Measurements from ENCODE around the gene DLGAP1.

DNA sequence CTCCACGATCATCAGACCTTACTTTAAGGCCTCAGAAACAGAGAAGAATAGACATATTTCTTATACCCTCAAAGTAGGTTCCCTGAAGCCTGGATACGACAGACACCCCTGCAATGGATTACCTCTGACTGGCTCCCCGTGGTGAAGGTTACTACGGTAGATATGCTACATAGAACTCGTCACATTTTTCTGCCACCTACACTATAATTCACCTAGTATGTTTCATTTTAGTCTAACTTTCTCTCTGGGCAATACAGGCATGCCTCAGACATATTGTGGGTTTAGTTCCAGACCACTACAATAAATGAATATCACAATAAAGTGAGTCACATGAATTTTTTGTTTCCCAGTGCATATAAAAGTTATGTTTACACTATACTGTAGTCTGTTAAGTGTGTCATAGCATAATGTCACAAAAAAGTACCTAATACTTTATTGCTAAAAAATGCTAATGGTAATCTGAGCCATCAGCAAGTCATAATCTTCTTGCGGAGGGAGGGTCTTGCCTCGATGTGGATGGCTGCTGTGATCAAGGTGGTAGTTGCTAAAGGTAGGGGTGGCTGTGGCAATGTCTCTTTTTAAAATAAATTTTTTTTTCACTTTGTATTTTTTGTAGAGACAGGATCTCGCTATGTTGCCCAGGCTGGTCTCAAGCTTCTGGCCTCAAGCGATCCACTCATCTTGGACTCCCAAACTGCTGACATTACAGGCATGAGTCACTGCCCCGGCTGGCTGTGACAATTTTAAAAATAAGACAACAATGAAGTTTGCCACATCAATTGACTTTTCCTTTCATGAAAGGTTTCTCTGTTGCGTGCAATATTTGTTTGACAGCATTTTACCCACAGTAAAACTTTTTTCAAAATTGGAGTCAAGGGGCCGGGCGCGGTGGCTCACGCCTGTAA lies 940.5 kb downstream of the DLGAP1 start:
- no peak for TF ChIP-seq SMAD1 (CRISPR knock-in tag; IDR thresholded peaks at IDR 0.05; ENCODE audit: borderline replicate concordance, low read depth)
- TF ChIP-seq ATF4 (CRISPR knock-in tag; IDR thresholded peaks at IDR 0.05), result no peak
- no peak for TF ChIP-seq ZNF768 (CRISPR knock-in tag; IDR thresholded peaks at IDR 0.05)
- TF ChIP-seq DMAP1 (CRISPR knock-in tag; IDR thresholded peaks at IDR 0.05), result no peak
- no peak for TF ChIP-seq EHMT2 (IDR thresholded peaks at IDR 0.05; ENCODE audit: borderline replicate concordance, low read depth, low read length)
- no peak for TF ChIP-seq TCF7L2 (IDR thresholded peaks at IDR 0.05; ENCODE audit: low read depth, low read length)
- TF ChIP-seq, protein P1, sequence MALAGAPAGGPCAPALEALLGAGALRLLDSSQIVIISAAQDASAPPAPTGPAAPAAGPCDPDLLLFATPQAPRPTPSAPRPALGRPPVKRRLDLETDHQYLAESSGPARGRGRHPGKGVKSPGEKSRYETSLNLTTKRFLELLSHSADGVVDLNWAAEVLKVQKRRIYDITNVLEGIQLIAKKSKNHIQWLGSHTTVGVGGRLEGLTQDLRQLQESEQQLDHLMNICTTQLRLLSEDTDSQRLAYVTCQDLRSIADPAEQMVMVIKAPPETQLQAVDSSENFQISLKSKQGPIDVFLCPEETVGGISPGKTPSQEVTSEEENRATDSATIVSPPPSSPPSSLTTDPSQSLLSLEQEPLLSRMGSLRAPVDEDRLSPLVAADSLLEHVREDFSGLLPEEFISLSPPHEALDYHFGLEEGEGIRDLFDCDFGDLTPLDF (CRISPR knock-in tag; IDR thresholded peaks at IDR 0.05), result no peak
- no peak for TF ChIP-seq ZNF577 (CRISPR knock-in tag; IDR thresholded peaks at IDR 0.05; ENCODE audit: borderline replicate concordance, low read depth)
- TF ChIP-seq, protein P2, sequence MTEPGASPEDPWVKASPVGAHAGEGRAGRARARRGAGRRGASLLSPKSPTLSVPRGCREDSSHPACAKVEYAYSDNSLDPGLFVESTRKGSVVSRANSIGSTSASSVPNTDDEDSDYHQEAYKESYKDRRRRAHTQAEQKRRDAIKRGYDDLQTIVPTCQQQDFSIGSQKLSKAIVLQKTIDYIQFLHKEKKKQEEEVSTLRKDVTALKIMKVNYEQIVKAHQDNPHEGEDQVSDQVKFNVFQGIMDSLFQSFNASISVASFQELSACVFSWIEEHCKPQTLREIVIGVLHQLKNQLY (CRISPR knock-in tag; IDR thresholded peaks at IDR 0.05), result no peak

Data from HepG2 (cell line).